Measurements from ENCODE around the gene GOPC. TPM values are rescaled to one million over a fixed set of nuclear protein-coding genes. Genes with fewer than 3 reads are reported as not detected.

The GOPC gene
- total RNA-seq, 1 experiment from 2014 or later, result 22.4 TPM

DNA sequence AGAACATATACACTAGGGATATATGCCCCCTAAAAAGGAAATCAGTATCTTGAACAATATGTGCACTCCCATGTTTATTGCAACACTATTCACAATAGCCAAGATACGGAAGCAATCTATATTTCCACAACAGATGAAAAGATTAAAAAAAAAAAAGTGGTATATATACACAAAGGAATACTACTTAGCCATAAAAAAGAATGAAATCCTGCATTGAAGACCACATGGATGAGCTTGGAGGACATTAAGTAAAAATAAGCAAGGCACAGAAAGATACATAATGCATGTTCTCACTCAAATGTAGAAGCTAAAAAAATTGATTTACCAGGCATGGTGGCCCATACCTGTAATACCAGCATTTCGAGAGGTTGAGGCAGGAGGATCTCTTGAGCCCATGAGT, 4.6 kb downstream of the GOPC start:
- no peak for DNase-seq (ENCODE audit: extremely low read depth, low read depth)

DNA sequence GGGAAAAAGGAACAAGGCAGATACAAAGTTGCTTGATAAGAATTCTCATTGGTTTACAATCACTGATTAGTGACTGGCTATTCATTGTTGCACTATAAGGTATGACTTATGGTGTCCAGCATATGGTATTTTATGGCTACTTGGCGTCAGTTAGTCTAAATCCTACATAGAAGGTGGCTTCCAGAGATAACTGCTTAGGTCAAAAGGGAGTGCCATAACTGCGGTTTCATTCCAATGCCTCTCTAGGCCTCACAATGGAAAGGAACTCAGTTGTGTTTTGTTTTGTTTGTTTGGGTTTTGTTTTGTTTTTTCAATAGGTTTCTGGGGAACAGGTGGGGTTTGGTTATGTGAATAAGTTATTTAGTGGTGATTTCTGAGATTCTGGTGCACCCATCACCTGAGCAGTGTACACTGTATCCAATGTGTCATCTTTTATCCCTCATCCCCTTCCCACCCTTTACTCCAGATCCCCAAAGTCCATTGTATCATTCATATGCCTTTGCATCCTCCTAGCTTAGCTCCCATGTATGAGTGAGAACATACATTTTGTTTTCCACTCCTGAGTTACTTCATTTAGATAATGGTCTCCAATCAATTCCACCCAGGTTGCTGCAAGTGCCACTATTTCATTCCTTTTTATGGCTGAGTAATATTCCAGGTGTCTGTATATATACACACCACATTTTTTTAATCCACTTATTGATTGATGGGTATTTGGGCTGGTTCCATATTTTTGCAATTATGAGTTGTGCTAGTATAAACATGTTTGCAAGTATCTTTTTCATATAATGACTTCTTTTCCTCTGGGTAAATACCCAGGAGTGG, 7.0 kb downstream of the GOPC start:
- no peak for DNase-seq (ENCODE audit: extremely low read depth, low read depth)

DNA sequence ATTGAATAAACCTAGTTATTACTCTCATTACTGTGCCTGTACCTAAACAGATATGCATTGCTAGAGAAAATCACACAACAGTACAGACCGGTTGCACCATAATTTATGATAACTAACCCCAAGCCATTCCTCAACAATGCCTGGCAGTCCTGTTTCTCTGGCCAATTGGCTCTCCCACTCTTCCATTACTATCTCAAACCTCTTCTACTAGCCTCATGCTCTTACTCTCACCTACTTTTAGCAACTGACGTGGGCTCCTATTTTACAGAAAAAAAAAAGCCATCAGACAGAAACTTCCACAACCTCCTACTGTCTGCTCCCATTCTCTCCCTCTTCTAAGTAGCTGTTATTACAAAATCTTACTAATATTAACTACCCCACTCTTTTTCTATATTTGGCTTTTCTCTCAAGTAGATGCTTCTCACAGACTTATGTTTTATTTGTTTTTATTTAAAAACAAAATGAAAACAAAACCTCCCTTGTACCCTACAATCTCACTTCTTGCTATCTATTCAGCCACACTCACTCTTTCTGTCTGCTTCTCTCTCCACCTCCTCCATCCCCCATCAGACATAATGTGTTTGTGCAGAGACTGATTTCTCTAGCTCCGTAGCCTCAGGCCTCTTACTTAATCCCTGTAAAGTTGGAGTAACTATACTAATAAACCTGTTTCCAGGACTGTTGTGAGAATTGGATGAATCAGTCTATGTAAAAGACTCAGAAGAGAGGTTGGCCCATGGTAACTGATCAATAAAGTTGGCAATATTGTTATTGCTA, 9.1 kb downstream of the GOPC start:
- DNase-seq (ENCODE audit: extremely low read depth, low read depth), result no peak

GRCh38 chr6:117591405-117591804, 10.9 kb downstream of the GOPC start:
- no peak for DNase-seq (ENCODE audit: extremely low read depth, low read depth)

GRCh38 chr6:117590447-117590846, 11.9 kb downstream of the GOPC start:
- DNase-seq (ENCODE audit: extremely low read depth, low read depth), result no peak

- no peak for DNase-seq (ENCODE audit: extremely low read depth, low read depth)
Observed at GRCh38 chr6:117585647-117586046, 16.7 kb downstream of the GOPC start.

DNA sequence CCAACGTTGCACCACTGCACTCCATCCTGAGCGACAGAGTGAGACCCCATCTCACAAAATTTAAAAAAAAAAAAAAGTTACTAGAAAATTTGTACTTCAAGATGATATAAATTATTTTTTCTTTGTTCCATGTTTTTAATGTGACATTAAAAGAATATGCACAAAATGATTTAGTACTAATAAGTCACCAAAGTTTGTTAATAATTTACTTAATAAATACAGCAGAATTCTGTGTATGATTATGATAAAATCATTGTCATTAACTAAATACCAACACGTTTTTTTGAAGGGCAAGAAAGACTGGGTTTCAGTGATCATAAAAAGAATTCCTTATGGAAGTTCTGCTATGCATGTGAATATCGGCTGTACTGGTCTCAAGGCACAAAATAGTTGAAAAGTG, 28.1 kb downstream of the GOPC start:
- DNase-seq (ENCODE audit: extremely low read depth, low read depth), result no peak

- DNase-seq (ENCODE audit: extremely low read depth, low read depth), result no peak
Observed at GRCh38 chr6:117573006-117573680, 29.2 kb downstream of the GOPC start.

DNA sequence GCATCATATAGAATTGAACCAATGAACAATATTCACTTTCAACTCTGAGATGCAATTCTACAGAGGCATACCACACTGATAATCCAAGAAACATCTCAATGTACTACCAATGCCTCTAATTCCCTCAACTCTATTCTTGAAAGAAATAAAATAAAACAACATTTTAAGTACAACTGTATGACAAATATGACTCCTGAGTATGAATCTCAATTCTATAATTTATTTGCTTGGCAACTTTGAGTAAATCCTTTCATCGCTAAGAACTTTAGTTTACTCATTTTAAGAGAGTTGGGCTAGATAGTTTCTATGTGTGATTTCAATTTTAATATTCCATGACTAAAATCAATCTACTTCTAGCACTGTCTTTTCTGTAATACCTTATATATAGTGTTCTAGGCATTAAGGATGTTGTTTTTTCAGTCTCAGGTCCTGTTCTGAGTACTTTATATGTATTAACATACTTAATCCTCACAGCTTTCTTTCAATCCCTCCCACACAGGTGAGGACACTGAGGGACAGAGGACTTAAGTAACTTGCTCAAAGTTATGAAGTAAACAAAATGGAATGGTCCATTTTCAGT, 33.4 kb downstream of the GOPC start:
- DNase-seq (ENCODE audit: extremely low read depth, low read depth), result no peak

- no peak for DNase-seq (ENCODE audit: extremely low read depth, low read depth)
Observed at GRCh38 chr6:117568247-117568646, 34.1 kb downstream of the GOPC start.

DNA sequence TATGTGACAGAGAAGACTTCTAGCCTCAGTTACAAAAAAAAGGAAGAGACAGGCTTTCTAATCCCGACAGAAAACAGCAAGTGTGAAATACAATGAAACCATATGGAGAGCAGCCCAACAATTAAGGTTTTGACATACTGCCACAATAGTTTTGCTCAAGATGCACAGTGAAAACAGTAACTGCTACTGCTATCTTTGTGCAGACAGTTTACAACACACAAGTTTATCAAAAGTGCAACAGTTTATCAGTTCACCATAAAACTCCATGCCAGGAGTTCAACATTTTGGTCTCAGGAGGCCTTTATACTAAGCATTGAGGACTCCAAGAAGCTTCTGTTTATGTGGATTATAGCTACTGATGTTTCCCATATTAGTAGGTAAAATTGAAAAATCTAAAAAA, 37.6 kb downstream of the GOPC start:
- DNase-seq (ENCODE audit: extremely low read depth, low read depth), result no peak

DNA sequence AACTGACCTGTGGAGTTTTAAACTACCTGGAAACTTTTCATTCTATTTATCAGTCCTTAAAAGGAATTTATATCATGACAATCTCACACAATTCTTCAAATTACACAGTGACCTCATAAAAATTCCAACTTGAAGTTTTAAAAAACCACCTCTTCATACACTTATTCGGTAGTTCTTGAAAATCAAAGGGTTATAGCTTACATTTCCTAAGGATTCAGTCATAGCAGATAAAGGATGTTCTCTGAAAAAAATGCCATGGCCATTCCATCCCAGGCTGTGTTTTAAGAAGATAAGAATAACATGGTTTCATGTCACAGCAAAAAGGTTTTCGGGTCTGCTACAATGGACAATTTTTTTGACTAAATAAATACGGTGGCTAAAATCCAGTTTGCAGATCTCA, 41.2 kb downstream of the GOPC start:
- no peak for DNase-seq (ENCODE audit: extremely low read depth, low read depth)

DNA sequence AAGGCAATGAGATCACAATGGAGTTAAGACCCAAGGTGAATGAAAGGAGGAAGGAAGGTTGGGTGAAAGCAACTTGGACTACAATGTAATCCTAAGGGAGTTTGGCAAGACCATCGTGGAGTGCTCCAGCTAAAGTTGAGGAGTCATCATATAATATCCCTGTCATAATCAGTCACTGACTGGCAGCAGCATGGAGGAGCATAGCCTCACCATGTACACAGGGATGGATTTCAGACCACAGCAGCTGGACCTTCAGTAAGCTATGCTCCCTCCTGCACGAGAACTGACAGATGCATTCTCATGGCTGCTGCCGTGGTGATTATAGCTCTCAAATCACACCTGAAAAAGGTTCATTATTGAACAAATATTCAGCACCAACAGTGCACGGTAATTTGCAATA, 43.0 kb downstream of the GOPC start:
- no peak for DNase-seq (ENCODE audit: extremely low read depth, low read depth)

- no peak for DNase-seq (ENCODE audit: extremely low read depth, low read depth)
Observed at GRCh38 chr6:117558818-117559217, 43.5 kb downstream of the GOPC start.

GRCh38 chr6:117557951-117558350, 44.4 kb downstream of the GOPC start:
- DNase-seq (ENCODE audit: extremely low read depth, low read depth), result no peak

DNA sequence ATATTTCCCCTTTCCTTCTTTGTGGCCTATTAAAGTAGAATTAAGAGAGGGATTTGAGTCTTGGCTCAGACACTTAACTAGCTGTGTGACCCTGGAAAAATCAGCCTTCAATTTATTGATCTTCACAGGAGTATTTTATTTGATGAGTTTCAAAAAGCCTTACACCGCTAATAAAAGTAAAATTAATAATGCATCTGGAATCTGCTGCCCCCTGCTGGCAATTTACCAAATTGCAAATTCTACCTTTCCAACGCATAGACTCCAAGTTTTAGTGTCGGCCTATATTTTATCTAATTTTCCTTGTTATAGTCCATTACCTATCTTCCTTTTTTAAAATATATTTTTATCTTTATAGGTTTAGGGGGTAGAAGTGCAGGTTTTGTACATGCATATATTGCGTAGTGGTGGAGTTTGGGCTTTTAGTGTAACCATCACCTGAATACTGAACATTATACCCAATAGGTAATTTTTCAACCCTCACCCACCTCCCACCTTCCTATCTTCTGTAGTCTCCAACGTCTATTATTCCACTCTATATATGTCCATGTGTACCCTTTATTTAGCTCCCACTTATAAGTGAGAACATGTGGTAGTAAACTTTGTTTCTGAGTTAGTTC, 46.3 kb downstream of the GOPC start:
- DNase-seq (ENCODE audit: extremely low read depth, low read depth), result peak; percentile 28

- DNase-seq (ENCODE audit: extremely low read depth, low read depth), result no peak
Observed at GRCh38 chr6:117555262-117555849, 47.0 kb downstream of the GOPC start.

DNA sequence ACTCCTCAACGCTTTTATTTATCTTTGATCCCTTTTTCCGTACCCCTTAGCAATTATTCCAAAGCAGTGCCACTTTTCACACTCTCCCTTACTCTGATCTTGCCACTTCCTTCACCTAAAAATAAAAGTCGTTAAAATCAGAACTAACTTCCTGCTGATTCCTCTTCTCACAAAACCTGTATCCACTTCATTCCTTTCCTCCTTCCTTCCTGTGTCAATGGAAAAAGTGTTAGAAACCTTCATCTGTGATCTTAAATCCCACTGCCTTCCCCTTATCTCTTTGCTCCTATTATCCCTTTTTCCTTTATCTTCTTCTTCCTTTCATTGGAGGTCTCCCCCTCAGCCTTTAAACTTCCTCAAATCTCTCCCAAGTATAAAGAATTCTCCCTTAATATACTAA, 49.2 kb downstream of the GOPC start:
- no peak for DNase-seq (ENCODE audit: extremely low read depth, low read depth)

- DNase-seq (ENCODE audit: extremely low read depth, low read depth), result no peak
Observed at GRCh38 chr6:117552618-117553017, 49.7 kb downstream of the GOPC start.

DNA sequence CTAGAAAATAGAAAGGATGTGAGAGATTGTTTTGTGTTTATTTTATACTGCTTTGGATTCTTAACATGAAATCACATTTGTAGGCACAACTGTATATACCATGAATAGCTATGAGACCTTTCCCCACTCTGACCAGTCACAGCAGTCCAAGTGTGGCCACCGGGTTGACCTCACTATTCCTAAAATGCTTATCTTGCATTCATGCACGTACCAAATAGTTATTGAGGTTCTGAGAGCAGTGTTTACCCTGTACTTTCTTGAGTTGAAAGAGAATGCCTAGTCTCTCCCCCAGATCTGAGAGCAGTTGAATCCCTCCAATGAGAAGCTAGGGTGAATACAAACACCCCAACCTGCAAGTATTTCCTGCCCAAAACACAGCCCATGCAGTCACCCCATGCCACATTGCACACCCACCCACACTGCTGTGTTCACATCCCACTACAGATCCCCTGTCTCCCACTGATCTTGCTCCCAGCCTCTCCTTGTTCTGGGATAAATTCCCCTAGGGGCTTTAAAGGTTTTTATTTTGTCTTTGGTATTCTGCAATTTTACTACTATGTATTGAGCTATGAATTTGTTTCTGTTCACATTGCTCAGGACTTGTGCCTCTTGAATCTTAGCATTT, 51.6 kb downstream of the GOPC start:
- no peak for DNase-seq (ENCODE audit: extremely low read depth, low read depth)
